BLaER1 treated with 17β-estradiol and CSF1 and Interleukin-3, amounts not matched to agents 10 nM and 100 nM (cell line): ENCODE measurements around the gene KPNA4.

Source experiments
- H3K27ac ChIP-seq, 11 experiments: shearing (Covaris generic); formaldehyde crosslinking; 2 replicates each; pipeline ENCODE4 v1.8.1; 2022
- H3K27me3 ChIP-seq, 11 experiments: shearing (Covaris generic); formaldehyde crosslinking; 2 replicates each; pipeline ENCODE4 v1.8.1; 2022
- H3K36me3 ChIP-seq, 11 experiments: shearing (Covaris generic); formaldehyde crosslinking; 2 replicates each; pipeline ENCODE4 v1.8.1; 2022
- H3K4me1 ChIP-seq, 10 experiments: shearing (Covaris generic); formaldehyde crosslinking; 2 replicates each; pipeline ENCODE4 v1.8.1; 2022
- H3K4me2 ChIP-seq, 11 experiments: shearing (Covaris generic); formaldehyde crosslinking; 2 replicates each; pipeline ENCODE4 v1.8.1; 2022
- H3K4me3 ChIP-seq, 10 experiments: shearing (Covaris generic); formaldehyde crosslinking; 2 replicates each; pipeline ENCODE4 v1.8.1; 2022
- H3K9ac ChIP-seq, 11 experiments: shearing (Covaris generic); formaldehyde crosslinking; 2 replicates each; pipeline ENCODE4 v1.8.1; 2022
- H3K9me3 ChIP-seq, 11 experiments: shearing (Covaris generic); formaldehyde crosslinking; replicated peaks in 1 of 11; 2 replicates each; pipeline ENCODE4 v1.8.1; 2022
- H4K20me1 ChIP-seq, 11 experiments: shearing (Covaris generic); formaldehyde crosslinking; 2 replicates each; pipeline ENCODE4 v1.8.1; 2022
- Cebpa-rat ChIP-seq, 11 experiments: shearing (Covaris generic); IDR thresholded peaks; 2 replicates each; pipeline ENCODE4 v1.8.1; 2022

Gene KPNA4

DNA sequence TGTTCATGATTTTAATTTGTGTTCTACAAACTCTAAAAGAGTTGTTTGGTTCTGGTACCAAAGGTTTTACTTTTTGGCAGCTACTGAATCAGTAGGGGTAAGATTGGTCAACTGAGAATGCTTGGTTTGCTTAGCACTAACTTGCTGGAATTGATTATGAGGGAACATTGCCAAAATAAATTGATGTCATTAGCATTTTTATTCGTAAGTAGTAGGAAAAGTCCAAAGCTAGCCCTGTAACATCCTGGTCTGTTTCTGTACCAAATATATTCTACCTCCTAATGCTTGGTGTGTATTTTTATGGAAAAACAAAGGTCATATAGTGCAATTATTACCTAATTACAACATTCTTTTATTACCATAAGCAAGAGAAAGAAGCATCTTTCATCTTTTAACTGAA is 35.9 kb upstream of the KPNA4 start:
- Histone ChIP-seq H3K27ac (no peak overlapping the region), H3K4me1 (no peaks in the 10 kb centered on the region), H3K36me3 (no peaks in the 10 kb centered on the region), H3K4me2 (no peak overlapping the region), H3K9ac (no peak overlapping the region), H3K27me3 (no peaks in the 10 kb centered on the region), H3K4me3 (no peak overlapping the region), H3K9me3 (peaks cover 0 to 3% (median 0%) of the 10 kb centered on the region in 11 experiments; a peak in 1 of 22 replicates), H4K20me1 (no peaks in the 10 kb centered on the region)
- no peak for TF ChIP-seq Cebpa-rat (IDR thresholded peaks at IDR 0.05)

DNA sequence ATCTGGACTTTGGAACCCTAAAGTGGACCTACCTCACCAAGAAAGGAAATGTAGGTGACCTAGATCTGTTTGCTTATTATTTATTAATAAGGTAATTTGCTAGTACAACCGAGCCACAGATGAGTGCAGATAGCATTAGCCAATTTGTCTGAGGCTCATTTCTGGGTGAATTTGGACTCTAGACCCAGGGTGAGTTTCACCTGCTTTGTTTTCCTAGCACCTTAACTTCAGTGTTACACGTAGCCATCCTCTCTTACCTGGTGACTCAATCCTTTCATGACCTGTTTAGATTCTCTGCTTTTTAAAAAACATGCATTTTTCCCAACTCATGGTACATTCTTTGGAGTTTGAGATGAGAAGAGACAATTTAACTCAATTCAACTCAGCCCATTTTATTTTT is 33.5 kb upstream of the KPNA4 start:
- Histone ChIP-seq H3K4me1 (no peaks in the 10 kb centered on the region), H4K20me1 (no peaks in the 10 kb centered on the region), H3K9me3 (no peaks in the 10 kb centered on the region; a peak in 1 of 22 replicates), H3K4me3 (no peak overlapping the region), H3K27me3 (no peaks in the 10 kb centered on the region), H3K27ac (no peak overlapping the region), H3K36me3 (no peaks in the 10 kb centered on the region), H3K9ac (no peak overlapping the region), H3K4me2 (no peak overlapping the region)
- TF ChIP-seq Cebpa-rat (IDR thresholded peaks at IDR 0.05): no peak

GRCh38 chr3:160588023-160588422 is 22.7 kb upstream of the KPNA4 start:
- H3K4me3 ChIP-seq: no peak overlapping the region
- H3K27me3 ChIP-seq: no peaks in the 10 kb centered on the region
- no peaks in the 10 kb centered on the region for H4K20me1 ChIP-seq
- H3K9ac ChIP-seq: no peak overlapping the region
- peaks cover 0 to 6% (median 0%) of the 10 kb centered on the region in 11 experiments; a peak in 5 of 22 replicates for H3K9me3 ChIP-seq
- no peak overlapping the region for H3K27ac ChIP-seq
- H3K4me1 ChIP-seq: peaks cover 0 to 10% (median 0%) of the 10 kb centered on the region in 10 experiments; a peak in 7 of 20 replicates
- H3K4me2 ChIP-seq: peak overlapping the region in 6 of 11 experiments; percentile 1 to 32 (median 14); a peak in 5 of 22 replicates
- no peaks in the 10 kb centered on the region for H3K36me3 ChIP-seq
- TF ChIP-seq Cebpa-rat (IDR thresholded peaks at IDR 0.05): no peak

GRCh38 chr3:160587105-160587504 is 21.7 kb upstream of the KPNA4 start:
- H3K36me3 ChIP-seq: no peaks in the 10 kb centered on the region
- no peak for TF ChIP-seq Cebpa-rat (IDR thresholded peaks at IDR 0.05)
- H3K4me2 ChIP-seq: peak overlapping the region in 2 of 11 experiments; percentile 19 to 32; a peak in 2 of 22 replicates
- peaks cover under 1 to 10% (median 3%) of the 10 kb centered on the region in 11 experiments; a peak in 13 of 22 replicates for H3K9me3 ChIP-seq
- H3K9ac ChIP-seq: no peak overlapping the region
- H3K27ac ChIP-seq: no peak overlapping the region
- H3K4me3 ChIP-seq: no peak overlapping the region
- no peaks in the 10 kb centered on the region for H4K20me1 ChIP-seq
- peaks cover 0 to 16% (median 0%) of the 10 kb centered on the region in 10 experiments; a peak in 7 of 20 replicates for H3K4me1 ChIP-seq
- H3K27me3 ChIP-seq: no peaks in the 10 kb centered on the region

DNA sequence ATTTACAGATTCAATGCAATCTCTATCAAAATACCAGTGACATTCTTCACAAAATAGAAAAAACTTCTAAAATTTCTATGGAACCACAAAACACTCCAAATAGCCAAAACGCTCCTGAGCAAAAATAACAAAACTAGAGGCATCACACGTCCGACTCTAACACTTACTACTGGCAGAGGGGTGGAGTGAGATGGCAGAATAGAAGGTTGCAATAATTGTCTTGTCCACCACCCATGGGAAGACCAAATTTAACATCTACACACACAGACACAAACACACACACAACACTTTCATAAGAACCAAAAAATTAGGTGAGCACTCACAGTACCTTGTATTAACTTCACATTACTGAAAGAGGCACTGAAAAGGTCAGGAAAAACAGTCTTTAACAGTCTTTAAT is 21.3 kb upstream of the KPNA4 start:
- Histone ChIP-seq H3K9me3 (peaks cover 5 to 14% (median 7%) of the 10 kb centered on the region in 11 experiments; a peak in 18 of 22 replicates), H4K20me1 (no peaks in the 10 kb centered on the region), H3K27ac (no peak overlapping the region), H3K4me1 (peaks cover 0 to 16% (median 0%) of the 10 kb centered on the region in 10 experiments; a peak in 7 of 20 replicates), H3K4me3 (no peak overlapping the region), H3K36me3 (no peaks in the 10 kb centered on the region), H3K4me2 (no peak overlapping the region), H3K9ac (no peak overlapping the region), H3K27me3 (no peaks in the 10 kb centered on the region)
- no peak for TF ChIP-seq Cebpa-rat (IDR thresholded peaks at IDR 0.05)

- Histone ChIP-seq H3K4me2 (no peak overlapping the region), H3K27me3 (no peaks in the 10 kb centered on the region), H3K27ac (no peak overlapping the region), H3K36me3 (no peaks in the 10 kb centered on the region), H3K9ac (no peak overlapping the region), H3K4me1 (peaks cover 0 to 16% (median 0%) of the 10 kb centered on the region in 10 experiments; a peak in 7 of 20 replicates), H3K4me3 (no peak overlapping the region), H3K9me3 (peaks cover 14 to 35% (median 25%) of the 10 kb centered on the region in 11 experiments), H4K20me1 (no peaks in the 10 kb centered on the region)
- no peak for TF ChIP-seq Cebpa-rat (IDR thresholded peaks at IDR 0.05)
Observed at GRCh38 chr3:160583451-160583850, 18.1 kb upstream of the KPNA4 start.

- no peak overlapping the region for H3K4me2 ChIP-seq
- no peak for TF ChIP-seq Cebpa-rat (IDR thresholded peaks at IDR 0.05)
- peaks cover 0 to 8% (median 0%) of the 10 kb centered on the region in 10 experiments; a peak in 2 of 20 replicates for H3K4me1 ChIP-seq
- H3K36me3 ChIP-seq: no peaks in the 10 kb centered on the region
- no peak overlapping the region for H3K4me3 ChIP-seq
- H3K27me3 ChIP-seq: no peaks in the 10 kb centered on the region
- H4K20me1 ChIP-seq: no peaks in the 10 kb centered on the region
- H3K9me3 ChIP-seq: peaks cover 14 to 35% (median 25%) of the 10 kb centered on the region in 11 experiments
- no peak overlapping the region for H3K27ac ChIP-seq
- no peak overlapping the region for H3K9ac ChIP-seq
Observed at GRCh38 chr3:160580938-160581337, 15.6 kb upstream of the KPNA4 start.

DNA sequence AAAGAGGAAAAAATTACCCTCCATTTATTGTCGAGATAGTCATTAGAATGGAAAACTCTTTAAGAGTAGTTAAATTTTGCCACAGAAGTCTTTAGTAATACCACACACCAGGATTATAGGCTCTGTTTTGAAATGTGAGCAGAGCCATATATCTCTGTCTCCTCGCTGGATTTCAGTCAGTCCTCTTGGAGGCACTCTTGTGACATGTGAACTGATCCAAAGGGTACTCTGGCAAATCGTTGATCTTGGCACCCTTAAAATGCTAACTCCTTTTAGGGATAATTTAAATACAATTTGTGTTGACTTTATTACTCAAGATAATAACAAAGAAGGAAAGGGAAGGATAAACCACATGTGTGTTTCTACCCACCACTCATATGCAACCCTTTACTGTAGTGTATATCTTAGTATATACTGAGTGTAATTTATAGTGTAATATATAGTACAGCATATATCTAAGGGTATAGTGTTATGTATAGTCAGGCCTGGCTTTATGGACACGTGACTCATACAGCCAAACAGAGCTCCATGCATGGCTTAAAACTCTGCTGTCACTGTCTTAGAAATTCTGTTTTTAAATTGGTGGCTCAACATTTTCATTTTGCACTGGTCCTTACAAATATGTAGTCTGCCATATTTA is 12.3 kb upstream of the KPNA4 start:
- H3K9me3 ChIP-seq: peaks cover 28 to 45% (median 38%) of the 10 kb centered on the region in 11 experiments
- H3K36me3 ChIP-seq: peaks cover 0 to 7% (median 0%) of the 10 kb centered on the region in 11 experiments; a peak in 2 of 22 replicates
- H3K27me3 ChIP-seq: no peaks in the 10 kb centered on the region
- no peak for TF ChIP-seq Cebpa-rat (IDR thresholded peaks at IDR 0.05)
- H3K4me3 ChIP-seq: no peak overlapping the region
- H3K4me2 ChIP-seq: no peak overlapping the region
- no peak overlapping the region for H3K9ac ChIP-seq
- H3K27ac ChIP-seq: no peak overlapping the region
- peaks cover 0 to 5% (median 0%) of the 10 kb centered on the region in 10 experiments; a peak in 2 of 20 replicates for H3K4me1 ChIP-seq
- H4K20me1 ChIP-seq: no peaks in the 10 kb centered on the region

DNA sequence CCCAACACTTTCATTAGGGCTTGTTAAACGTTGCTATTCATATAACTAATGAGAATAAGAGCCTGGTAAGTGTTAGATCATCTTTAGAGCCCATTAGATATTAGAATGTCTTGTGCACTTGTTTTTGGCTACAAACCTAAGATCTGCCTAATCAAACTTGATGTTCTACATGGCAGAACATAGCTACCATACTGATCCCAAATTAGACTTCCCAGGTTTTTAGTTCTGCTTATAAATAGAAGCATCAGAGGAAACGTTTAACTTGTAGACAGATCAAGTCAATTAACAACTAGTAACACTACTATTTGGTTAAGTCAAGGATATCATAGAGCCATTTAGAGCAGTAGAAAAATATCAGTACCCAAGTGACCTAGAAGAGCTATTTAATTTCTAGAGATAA is 11.7 kb upstream of the KPNA4 start:
- H3K9me3 ChIP-seq: peaks cover 28 to 49% (median 39%) of the 10 kb centered on the region in 11 experiments
- peaks cover 0 to 8% (median 0%) of the 10 kb centered on the region in 11 experiments; a peak in 2 of 22 replicates for H3K36me3 ChIP-seq
- no peak overlapping the region for H3K4me2 ChIP-seq
- no peak overlapping the region for H3K9ac ChIP-seq
- H3K4me3 ChIP-seq: no peak overlapping the region
- H4K20me1 ChIP-seq: no peaks in the 10 kb centered on the region
- no peaks in the 10 kb centered on the region; a peak in 1 of 20 replicates for H3K4me1 ChIP-seq
- no peak for TF ChIP-seq Cebpa-rat (IDR thresholded peaks at IDR 0.05)
- H3K27ac ChIP-seq: no peak overlapping the region
- no peaks in the 10 kb centered on the region for H3K27me3 ChIP-seq

DNA sequence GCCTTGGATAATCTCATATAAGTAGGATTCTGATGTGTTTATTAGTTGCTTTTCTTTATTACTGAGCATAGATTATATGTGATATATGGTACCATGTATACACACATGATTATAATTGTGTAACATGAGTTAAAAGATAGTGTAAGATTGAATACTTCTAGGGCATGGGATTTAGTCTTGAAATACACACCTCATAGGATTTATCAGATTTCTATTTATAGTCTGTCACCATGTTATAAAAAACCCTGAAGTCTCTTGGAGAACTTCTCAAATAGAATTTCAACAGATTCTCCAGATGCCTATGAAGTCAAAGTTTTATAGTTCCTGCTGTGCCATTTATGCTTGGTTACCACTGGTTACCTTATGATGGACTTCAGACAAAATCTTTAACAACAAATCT is 11.2 kb upstream of the KPNA4 start:
- Histone ChIP-seq H3K9me3 (peaks cover 24 to 45% (median 34%) of the 10 kb centered on the region in 11 experiments), H3K27ac (no peak overlapping the region), H3K36me3 (peaks cover 0 to 8% (median 0%) of the 10 kb centered on the region in 11 experiments; a peak in 2 of 22 replicates), H3K9ac (no peak overlapping the region), H3K27me3 (no peaks in the 10 kb centered on the region), H3K4me2 (no peak overlapping the region), H3K4me3 (no peak overlapping the region), H4K20me1 (no peaks in the 10 kb centered on the region), H3K4me1 (no peaks in the 10 kb centered on the region)
- TF ChIP-seq Cebpa-rat (IDR thresholded peaks at IDR 0.05): no peak
